IMR-90 (cell line): Measurements from ENCODE around the gene CACNG8. TPM values are rescaled to one million over a fixed set of nuclear protein-coding genes. Genes with fewer than 3 reads are reported as not detected.

Experiments used
- ATAC-seq: fragments of 200-7000 bp; cut with Tn5 transposase; 2 replicates; pipeline ENCODE4 v1.9.1; 2020; ENCODE audit warnings: low read depth, mild to moderate bottlenecking, moderate library complexity
- BruUV-seq: library from RNA; stranded (reverse); fragments of 400-500 nt; replicated peaks from 2 replicates; lab custom pipeline; 2021; lab: Mats Ljungman, UMichigan
- CTCF ChIA-PET: fragments of 300-600 bp; formaldehyde crosslinking; extraction: SDS; loops from one replicate; lab custom pipeline; 2021; ENCODE audit warnings: antibody characterized with exemption; lab: Yijun Ruan, JAX
- POLR2A ChIA-PET: fragments of 300-600 bp; sonication (Branson Sonifier 250); formaldehyde crosslinking; loops from one replicate; lab custom pipeline; 2022; ENCODE audit warnings: antibody characterized with exemption; ENCODE audit not compliant: unreplicated experiment; lab: Charles Lee
- DNase-seq: peaks from one replicate; pipeline ENCODE4 v3.0.0; 2013
- H2AFZ ChIP-seq: replicated peaks from 2 replicates; pipeline ENCODE3; 2013; ENCODE audit warnings: low read length, mild to moderate bottlenecking; ENCODE audit not compliant: poor library complexity
- H2AK5ac ChIP-seq: 2 replicates; pipeline ENCODE4 v1.6.1; 2013; ENCODE audit warnings: low read depth, low read length, inconsistent platforms
- H2AK9ac ChIP-seq: replicated peaks from 2 replicates; pipeline ENCODE3; 2013; ENCODE audit warnings: mild to moderate bottlenecking, low read depth, low read length, moderate library complexity; ENCODE audit not compliant: poor library complexity
- H2BK120ac ChIP-seq: 2 replicates; pipeline ENCODE4 v1.6.1; 2013; ENCODE audit warnings: low read depth, low read length, inconsistent platforms
- H2BK15ac ChIP-seq: 3 replicates; pipeline ENCODE4 v1.6.1; 2013; ENCODE audit warnings: low read depth, low read length, inconsistent platforms
- H2BK20ac ChIP-seq: 2 replicates; pipeline ENCODE4 v1.6.1; 2013; ENCODE audit warnings: low read depth, mild to moderate bottlenecking, inconsistent platforms, low read length, moderate library complexity
- H2BK5ac ChIP-seq: 2 replicates; pipeline ENCODE4 v1.6.1; 2013; ENCODE audit warnings: mild to moderate bottlenecking, low read depth, low read length, inconsistent platforms; ENCODE audit not compliant: poor library complexity, severe bottlenecking
- H3K14ac ChIP-seq: replicated peaks from 2 replicates; pipeline ENCODE4 v1.6.1; 2013; ENCODE audit warnings: low read depth, low read length, inconsistent platforms
- H3K18ac ChIP-seq: 2 replicates; pipeline ENCODE4 v1.6.1; 2013; ENCODE audit warnings: low read depth, low read length, control low read depth
- H3K23ac ChIP-seq: 2 replicates; pipeline ENCODE4 v1.6.1; 2013; ENCODE audit warnings: low read depth, low read length, inconsistent platforms
- H3K27ac ChIP-seq: 2 replicates; pipeline ENCODE4 v1.5.1; 2013; ENCODE audit warnings: mild to moderate bottlenecking, control low read depth, low read length; ENCODE audit not compliant: insufficient read depth
- H3K27me3 ChIP-seq: 2 replicates; pipeline ENCODE4 v1.6.1; 2013; ENCODE audit warnings: low read length; ENCODE audit not compliant: control insufficient read depth, insufficient read depth
- H3K36me3 ChIP-seq: 2 replicates; pipeline ENCODE4 v1.6.1; 2013; ENCODE audit warnings: low read length, mixed read lengths; ENCODE audit not compliant: control insufficient read depth, insufficient read depth
- H3K4ac ChIP-seq: 2 replicates; pipeline ENCODE4 v1.6.1; 2013; ENCODE audit warnings: low read depth, low read length, inconsistent platforms
- H3K4me1 ChIP-seq: 2 replicates; pipeline ENCODE4 v1.6.1; 2013; ENCODE audit warnings: low read length, mixed read lengths; ENCODE audit not compliant: control insufficient read depth, insufficient read depth
- H3K4me2 ChIP-seq: 2 replicates; pipeline ENCODE4 v1.6.1; 2013; ENCODE audit warnings: low read depth, mild to moderate bottlenecking, control low read depth, low read length, moderate library complexity
- H3K4me3 ChIP-seq: 2 replicates; pipeline ENCODE4 v1.5.1; 2013; ENCODE audit warnings: low read depth, mild to moderate bottlenecking, control low read depth, low read length, moderate library complexity; ENCODE audit not compliant: insufficient read depth
- H3K56ac ChIP-seq: 2 replicates; pipeline ENCODE4 v1.6.1; 2013; ENCODE audit warnings: low read length, inconsistent platforms; ENCODE audit not compliant: insufficient read depth; ENCODE audit errors: extremely low read depth
- H3K79me1 ChIP-seq, 2 experiments: 2 replicates each; pipeline ENCODE4 v1.6.1; 2013; ENCODE audit warnings: low read length in 2 of 2, inconsistent platforms in 1 of 2, low read depth in 1 of 2
- H3K9ac ChIP-seq: 2 replicates; pipeline ENCODE4 v1.6.1; 2013; ENCODE audit warnings: low read depth, low read length, control low read depth
- H3K9me1 ChIP-seq: 2 replicates; pipeline ENCODE4 v1.6.1; 2013; ENCODE audit warnings: low read length, inconsistent platforms; ENCODE audit not compliant: insufficient read depth
- H3K9me3 ChIP-seq: 2 replicates; pipeline ENCODE4 v1.6.1; 2013; ENCODE audit warnings: low read length; ENCODE audit not compliant: control insufficient read depth, insufficient read depth
- H4K20me1 ChIP-seq: 2 replicates; pipeline ENCODE4 v1.6.1; 2013; ENCODE audit warnings: low read length, inconsistent platforms; ENCODE audit not compliant: insufficient read depth
- H4K5ac ChIP-seq: 2 replicates; pipeline ENCODE4 v1.6.1; 2013; ENCODE audit warnings: mild to moderate bottlenecking, low read depth, low read length, control low read depth
- H4K8ac ChIP-seq, 2 experiments: 2 replicates each; pipeline ENCODE4 v1.6.1; 2013; ENCODE audit warnings: low read depth in 2 of 2, low read length in 2 of 2, control low read depth in 1 of 2, inconsistent platforms in 1 of 2
- H4K91ac ChIP-seq: 2 replicates; pipeline ENCODE4 v1.6.1; 2013; ENCODE audit warnings: low read depth, low read length, inconsistent platforms; ENCODE audit not compliant: insufficient read depth
- BHLHE40 ChIP-seq: fragments of 150-350 bp; IDR thresholded peaks from 2 replicates; pipeline ENCODE4 v1.6.1; 2016; ENCODE audit warnings: mild to moderate bottlenecking, low read depth, low read length
- CEBPB ChIP-seq: IDR thresholded peaks from 2 replicates; pipeline ENCODE4 v1.6.1; 2012; ENCODE audit warnings: low read depth, low read length, improper control_type of control experiment
- CHD1 ChIP-seq: IDR thresholded peaks from 2 replicates; pipeline ENCODE4 v1.6.1; 2012; ENCODE audit warnings: low read depth, low read length, improper control_type of control experiment
- ELK1 ChIP-seq: fragments of 150-350 bp; IDR thresholded peaks from 2 replicates; pipeline ENCODE4 v1.6.1; 2016; ENCODE audit warnings: low read depth, mild to moderate bottlenecking, low read length, moderate library complexity, borderline replicate concordance
- FOS ChIP-seq: fragments of 150-350 bp; IDR thresholded peaks from 2 replicates; pipeline ENCODE4 v1.6.1; 2016; ENCODE audit warnings: low read depth, low read length
- MAFK ChIP-seq: IDR thresholded peaks from 2 replicates; pipeline ENCODE4 v1.6.1; 2012; ENCODE audit warnings: low read depth, low read length, improper control_type of control experiment
- MAZ ChIP-seq: IDR thresholded peaks from 2 replicates; pipeline ENCODE4 v1.6.1; 2012; ENCODE audit warnings: low read depth, mild to moderate bottlenecking, low read length, improper control_type of control experiment, moderate library complexity, borderline replicate concordance
- NFE2L2 ChIP-seq: fragments of 150-350 bp; IDR thresholded peaks from 2 replicates; pipeline ENCODE4 v1.6.1; 2016; ENCODE audit warnings: low read depth, mild to moderate bottlenecking, low read length
- RAD21 ChIP-seq: IDR thresholded peaks from 2 replicates; pipeline ENCODE4 v1.6.1; 2012; ENCODE audit warnings: low read length, improper control_type of control experiment
- RCOR1 ChIP-seq: IDR thresholded peaks from 2 replicates; pipeline ENCODE4 v1.6.1; 2012; ENCODE audit warnings: mild to moderate bottlenecking, low read length, improper control_type of control experiment; ENCODE audit not compliant: insufficient replicate concordance
- RFX5 ChIP-seq: IDR thresholded peaks from 2 replicates; pipeline ENCODE4 v1.8.0; 2012; ENCODE audit warnings: low read depth, mild to moderate bottlenecking, low read length, moderate library complexity
- SMC3 ChIP-seq: fragments of 150-350 bp; IDR thresholded peaks from 2 replicates; pipeline ENCODE4 v1.6.1; 2016; ENCODE audit warnings: low read depth, mild to moderate bottlenecking, antibody characterized with exemption, low read length, moderate library complexity
- WGBS, 2 experiments: methylation state at CpG; one replicate each; pipeline versions ENCODE4 v1.1.5 to v1.1.7; 2013; ENCODE audit warnings: missing lambda C conversion rate in 2 of 2; ENCODE audit not compliant: insufficient read length in 1 of 2; ENCODE audit errors: extremely low coverage in 2 of 2; 5-methylcytosine and 5-hydroxymethylcytosine counted together
- dilution Hi-C: fragments of 300-500 bp; cut with HindIII; formaldehyde crosslinking; loops from one replicate; pipeline ENCODE4 v1.14.3; 2018; ENCODE audit warnings: low sequenced_read_pairs; ENCODE audit not compliant: unreplicated experiment
- in situ Hi-C: fragments of 300-500 bp; cut with MboI; formaldehyde crosslinking; loops from 3 replicates; pipeline ENCODE4 v1.14.3; 2019; ENCODE audit warnings: low sequenced_read_pairs, inconsistent platforms, mixed read lengths
- intact Hi-C: fragments of 100-400 bp; cut with micrococcal nuclease; formaldehyde crosslinking; loops from 2 replicates; pipeline ENCODE4 v1.10.0; 2022
- polyA plus RNA-seq, 3 experiments: library from polyadenylated mRNA; depleted of rRNA; stranded (reverse); fragments of >200 nt; gene quantifications; 2 replicates each; pipeline ENCODE4 v1.2.3, GENCODE V29; 2012; ENCODE audit warnings: low replicate concordance in 1 of 3
- total RNA-seq: library from RNA; depleted of rRNA; stranded (reverse); fragments of >200 nt; gene quantifications from 2 replicates; pipeline ENCODE4 v1.2.3, GENCODE V29; 2012
- TF ChIP-seq, protein P1 (sequence below): conservative IDR thresholded peaks from 2 replicates; pipeline ENCODE4 v1.5.1; 2012; ENCODE audit warnings: mild to moderate bottlenecking, low read depth, low read length, improper control_type of control experiment
- TF ChIP-seq, protein P2 (sequence below): fragments of 150-350 bp; IDR thresholded peaks from 2 replicates; pipeline ENCODE4 v1.6.1; 2017; ENCODE audit warnings: mild to moderate bottlenecking, antibody characterized with exemption, low read length, low read depth

CACNG8 gene
- total and polyA plus RNA-seq, 2 of the 4 experiments (the other 2 are of a cell fraction) = 0.15 TPM; not detected in 1

DNA sequence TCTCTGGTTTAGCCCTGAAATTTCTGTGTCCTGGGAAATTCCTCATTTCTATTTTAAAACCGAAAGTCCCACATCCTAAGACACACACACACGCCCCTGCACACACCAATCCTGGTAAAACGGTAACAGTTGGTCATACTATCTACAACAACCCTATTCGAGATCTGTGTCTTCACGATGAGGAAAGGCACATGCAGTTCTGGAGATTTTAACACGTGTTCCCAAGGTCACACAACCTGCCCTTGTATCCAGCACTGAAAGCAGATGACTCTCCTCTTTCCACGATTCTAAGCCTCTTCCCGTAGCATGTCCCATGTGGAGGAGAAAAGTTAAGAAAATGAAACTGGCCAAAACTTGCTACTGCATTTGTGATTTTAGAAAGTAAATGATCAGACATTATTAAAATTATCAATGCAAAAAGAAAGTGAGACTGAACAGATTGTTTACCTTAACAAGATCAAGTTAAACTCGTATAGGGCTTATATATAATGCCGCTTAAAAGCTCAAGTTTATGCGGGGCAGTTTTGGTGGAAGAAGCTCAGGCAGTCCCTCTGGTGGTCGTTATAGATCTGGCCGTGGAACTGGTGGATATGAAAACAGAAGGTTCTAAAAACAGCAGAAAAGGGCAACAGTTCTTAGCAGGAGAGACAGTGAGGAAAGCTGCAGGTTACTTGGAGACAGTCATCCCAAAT, 68.3 kb downstream of the CACNG8 start:
- Histone ChIP-seq H3K18ac (no peak overlapping the region), H3K4me2 (peak overlapping the region; percentile 71; the same call in 1 of the 2 replicates), H3K9me1 (no peaks in the 10 kb centered on the region), H2BK20ac (no peak overlapping the region), H3K9ac (no peak overlapping the region), H3K4me1 (no peaks in the 10 kb centered on the region), H2AFZ (no peak overlapping the region), H4K5ac (no peak overlapping the region), H3K27me3 (no peaks in the 10 kb centered on the region), H2BK5ac (no peak overlapping the region), H2BK120ac (no peak overlapping the region), H4K20me1 (no peaks in the 10 kb centered on the region), H4K8ac (no peak overlapping the region), H3K9me3 (no peaks in the 10 kb centered on the region), H2BK15ac (no peak overlapping the region), H3K79me1 (no peaks in the 10 kb centered on the region), H3K14ac (no peak overlapping the region), H3K4ac (no peak overlapping the region), H3K56ac (no peak overlapping the region), H3K36me3 (no peaks in the 10 kb centered on the region), H4K91ac (no peak overlapping the region), H3K27ac (no peak overlapping the region), H3K4me3 (peak overlapping the region; percentile 19; the same call in 1 of the 2 replicates), H3K23ac (no peak overlapping the region), H2AK9ac (no peak overlapping the region), H2AK5ac (no peak overlapping the region)
- ChIA-PET POLR2A (no interaction called here), CTCF (interaction anchor here (0.5 to 1.7 kb wide), 8 partner anchors 8 to 469 kb away, joined by 3 to 7 read pairs (median 4); no protein-coding TSS in a partner anchor)
- DNase-seq = peak; percentile 24
- 0% methylated on average over 1 of the region's 13 CpGs; no CpG with 5 or more reads in 1 of the 2 experiments for WGBS, 2 experiments
- TF ChIP-seq FOS (no peak), MAZ (no peak), SMC3 (peak; percentile 19; the same call in 1 of the 2 replicates), RCOR1 (no peak), ELK1 (no peak), CEBPB (no peak), MAFK (no peak), NFE2L2 (no peak), BHLHE40 (no peak), CHD1 (no peak), RFX5 (no peak), RAD21 (no peak)
- TF ChIP-seq, protein P1, sequence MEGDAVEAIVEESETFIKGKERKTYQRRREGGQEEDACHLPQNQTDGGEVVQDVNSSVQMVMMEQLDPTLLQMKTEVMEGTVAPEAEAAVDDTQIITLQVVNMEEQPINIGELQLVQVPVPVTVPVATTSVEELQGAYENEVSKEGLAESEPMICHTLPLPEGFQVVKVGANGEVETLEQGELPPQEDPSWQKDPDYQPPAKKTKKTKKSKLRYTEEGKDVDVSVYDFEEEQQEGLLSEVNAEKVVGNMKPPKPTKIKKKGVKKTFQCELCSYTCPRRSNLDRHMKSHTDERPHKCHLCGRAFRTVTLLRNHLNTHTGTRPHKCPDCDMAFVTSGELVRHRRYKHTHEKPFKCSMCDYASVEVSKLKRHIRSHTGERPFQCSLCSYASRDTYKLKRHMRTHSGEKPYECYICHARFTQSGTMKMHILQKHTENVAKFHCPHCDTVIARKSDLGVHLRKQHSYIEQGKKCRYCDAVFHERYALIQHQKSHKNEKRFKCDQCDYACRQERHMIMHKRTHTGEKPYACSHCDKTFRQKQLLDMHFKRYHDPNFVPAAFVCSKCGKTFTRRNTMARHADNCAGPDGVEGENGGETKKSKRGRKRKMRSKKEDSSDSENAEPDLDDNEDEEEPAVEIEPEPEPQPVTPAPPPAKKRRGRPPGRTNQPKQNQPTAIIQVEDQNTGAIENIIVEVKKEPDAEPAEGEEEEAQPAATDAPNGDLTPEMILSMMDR = peak; percentile 35
- TF ChIP-seq, protein P2, sequence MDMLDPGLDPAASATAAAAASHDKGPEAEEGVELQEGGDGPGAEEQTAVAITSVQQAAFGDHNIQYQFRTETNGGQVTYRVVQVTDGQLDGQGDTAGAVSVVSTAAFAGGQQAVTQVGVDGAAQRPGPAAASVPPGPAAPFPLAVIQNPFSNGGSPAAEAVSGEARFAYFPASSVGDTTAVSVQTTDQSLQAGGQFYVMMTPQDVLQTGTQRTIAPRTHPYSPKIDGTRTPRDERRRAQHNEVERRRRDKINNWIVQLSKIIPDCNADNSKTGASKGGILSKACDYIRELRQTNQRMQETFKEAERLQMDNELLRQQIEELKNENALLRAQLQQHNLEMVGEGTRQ = no peak
- ATAC-seq = peak; percentile 33; the same call in 1 of the 2 replicates
- in situ Hi-C loops (loop anchor here (5.0 kb wide), 1 partner anchor 224 kb away; no protein-coding TSS in a partner anchor), dilution Hi-C loops (no loop called here), intact Hi-C loops (loop anchor here (1.0 to 5.0 kb wide), 2 partner anchors 223 to 239 kb away; no protein-coding TSS in a partner anchor)
- no TSS peak for BruUV-seq
